Mesodermal cell (in vitro differentiated cells): ENCODE results near the gene OTOP1.
"Not testable (repeated sequence)": the region's sequence is repeated elsewhere in the genome, so short reads cannot be mapped to it uniquely, and the experiment has no call there.

Source experiments
- H3K27ac ChIP-seq: 2 replicates; pipeline ENCODE4 v1.7.0; 2013; ENCODE audit warnings: mild to moderate bottlenecking, low read depth, low read length, moderate library complexity; ENCODE audit not compliant: severe bottlenecking
- H3K36me3 ChIP-seq: 2 replicates; pipeline ENCODE4 v1.7.1; 2013; ENCODE audit warnings: mild to moderate bottlenecking, low read length, moderate library complexity; ENCODE audit not compliant: control insufficient read depth, insufficient read depth
- H3K4me1 ChIP-seq: one replicate; pipeline ENCODE4 v1.7.1; 2013; ENCODE audit warnings: mild to moderate bottlenecking, low read length; ENCODE audit not compliant: insufficient read depth, control insufficient read depth, poor library complexity, severe bottlenecking
- H3K4me3 ChIP-seq: 2 replicates; pipeline ENCODE4 v1.7.0; 2013; ENCODE audit warnings: low read length, control low read depth, mild to moderate bottlenecking; ENCODE audit not compliant: insufficient read depth, poor library complexity, severe bottlenecking; ENCODE audit errors: extremely low read depth
- H3K9me3 ChIP-seq: 2 replicates; pipeline ENCODE4 v1.7.1; 2013; ENCODE audit warnings: mild to moderate bottlenecking, low read length, moderate library complexity; ENCODE audit not compliant: control insufficient read depth
- WGBS, 2 experiments: methylation state at CpG; one replicate each; pipeline ENCODE4 v1.1.5; 2013; ENCODE audit warnings: missing lambda C conversion rate in 2 of 2; ENCODE audit not compliant: insufficient coverage in 2 of 2; 5-methylcytosine and 5-hydroxymethylcytosine counted together

The OTOP1 gene

DNA sequence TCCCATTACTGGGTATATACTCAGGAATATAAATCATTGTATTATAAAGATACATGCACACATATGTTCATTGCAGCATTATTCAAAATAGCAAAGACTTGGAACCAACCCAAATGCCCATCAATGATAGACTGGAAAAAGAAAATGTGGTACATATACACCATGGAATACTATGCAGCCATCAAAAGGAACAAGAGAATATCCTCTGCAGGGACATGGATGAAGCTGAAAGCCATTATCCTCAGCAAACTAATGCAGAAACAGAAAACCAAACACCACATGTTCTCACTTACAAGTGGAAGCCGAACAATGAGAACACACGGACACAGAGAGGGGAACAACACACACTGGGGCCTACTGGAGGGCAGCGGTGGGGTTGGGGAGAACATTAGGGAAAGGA, 31.0 kb upstream of the OTOP1 start:
- H3K27ac ChIP-seq, H3K4me1 ChIP-seq, H3K36me3 ChIP-seq, H3K9me3 ChIP-seq, H3K4me3 ChIP-seq: not testable (repeated sequence)
- WGBS, 2 experiments = 100% methylated on average over 1 of the region's 3 CpGs; no CpG with 5 or more reads in 1 of the 2 experiments

DNA sequence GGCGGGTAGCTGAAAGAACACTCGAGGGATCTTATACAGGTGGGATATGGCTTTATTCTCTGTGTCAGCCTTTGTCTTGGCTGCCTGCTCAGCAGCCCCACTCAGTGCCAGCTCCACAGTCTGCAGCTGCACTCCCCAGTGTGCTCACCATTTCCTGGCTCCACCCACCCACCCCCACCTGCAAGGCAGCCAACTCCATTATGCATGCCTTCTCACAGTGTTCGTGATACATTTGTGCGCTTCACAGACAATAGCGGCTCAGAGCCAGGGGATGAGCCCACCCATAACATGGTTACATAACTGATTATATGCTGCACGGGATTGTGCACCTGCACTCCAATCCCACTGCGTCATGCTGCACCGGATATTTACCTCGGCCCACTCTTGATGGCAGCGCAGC, 30.1 kb upstream of the OTOP1 start:
- Histone ChIP-seq H3K4me3 (no peak overlapping the region), H3K36me3 (no peaks in the 10 kb centered on the region), H3K4me1 (no peaks in the 10 kb centered on the region), H3K27ac (no peak overlapping the region), H3K9me3 (no peaks in the 10 kb centered on the region)
- WGBS, 2 experiments = 75 to 78% methylated on average over 9 to 10 of the region's 10 CpGs

DNA sequence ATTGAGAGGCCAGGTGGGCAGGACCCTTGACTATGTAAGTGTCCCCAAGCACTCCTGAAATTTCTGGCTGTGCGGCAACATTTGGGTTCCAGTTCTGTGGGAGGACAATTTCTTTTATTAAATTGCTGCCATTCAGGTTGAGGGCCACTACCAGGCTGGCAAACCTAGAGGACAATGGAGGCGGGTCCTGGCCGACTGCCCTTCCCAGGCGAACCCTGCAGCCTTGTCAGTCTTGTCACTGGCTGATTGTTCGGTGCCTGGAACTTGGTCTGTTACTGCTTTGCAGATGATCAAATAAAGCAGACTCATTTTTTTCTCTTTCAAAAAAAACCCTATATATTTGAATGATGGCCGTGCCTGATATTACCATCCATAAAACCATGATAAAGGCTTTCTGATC, 27.9 kb upstream of the OTOP1 start:
- WGBS, 2 experiments = 84 to 92% methylated on average over 5 to 6 of the region's 6 CpGs
- no peak overlapping the region for H3K27ac ChIP-seq
- H3K36me3 ChIP-seq = no peaks in the 10 kb centered on the region
- H3K4me1 ChIP-seq = no peaks in the 10 kb centered on the region
- H3K9me3 ChIP-seq = no peaks in the 10 kb centered on the region
- H3K4me3 ChIP-seq = no peak overlapping the region

- Histone ChIP-seq H3K27ac (no peak overlapping the region), H3K4me3 (no peak overlapping the region), H3K9me3 (no peaks in the 10 kb centered on the region), H3K4me1 (no peaks in the 10 kb centered on the region), H3K36me3 (no peaks in the 10 kb centered on the region)
- WGBS, 2 experiments = 84 to 93% methylated on average over 9 to 10 of the region's 11 CpGs
These were observed 27.5 kb upstream of the OTOP1 start for GRCh38 chr4:4254199-4254598.

DNA sequence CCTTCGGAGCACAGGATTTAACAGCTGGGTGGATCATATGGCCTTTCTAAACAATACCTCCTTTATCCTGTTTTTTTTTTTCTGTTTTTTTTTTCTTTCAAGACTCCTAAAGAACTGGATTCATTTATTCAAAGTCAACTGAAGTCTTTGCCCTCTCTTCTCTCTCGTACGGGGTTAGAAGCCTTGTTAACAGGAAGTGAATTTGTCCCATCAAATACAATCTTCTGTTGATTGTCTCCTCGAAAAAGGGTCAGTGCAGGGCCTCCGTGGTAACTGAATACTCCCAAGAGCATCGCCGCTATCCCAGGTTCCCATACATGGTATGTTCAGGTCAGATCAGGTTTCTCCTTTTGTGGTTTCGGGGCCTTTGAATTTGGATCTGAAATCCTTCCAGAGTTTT, 23.1 kb upstream of the OTOP1 start:
- Histone ChIP-seq H3K36me3 (peaks cover 11% of the 10 kb centered on the region), H3K27ac (no peak overlapping the region), H3K9me3 (no peaks in the 10 kb centered on the region), H3K4me3 (no peak overlapping the region), H3K4me1 (peaks cover 5% of the 10 kb centered on the region)
- 92 to 95% methylated on average over 7 to 8 of the region's 8 CpGs for WGBS, 2 experiments

GRCh38 chr4:4249342-4249741, 22.6 kb upstream of the OTOP1 start:
- 92 to 95% methylated on average over 12 to 13 of the region's 15 CpGs for WGBS, 2 experiments
- not testable (repeated sequence) for H3K27ac ChIP-seq, H3K4me3 ChIP-seq

DNA sequence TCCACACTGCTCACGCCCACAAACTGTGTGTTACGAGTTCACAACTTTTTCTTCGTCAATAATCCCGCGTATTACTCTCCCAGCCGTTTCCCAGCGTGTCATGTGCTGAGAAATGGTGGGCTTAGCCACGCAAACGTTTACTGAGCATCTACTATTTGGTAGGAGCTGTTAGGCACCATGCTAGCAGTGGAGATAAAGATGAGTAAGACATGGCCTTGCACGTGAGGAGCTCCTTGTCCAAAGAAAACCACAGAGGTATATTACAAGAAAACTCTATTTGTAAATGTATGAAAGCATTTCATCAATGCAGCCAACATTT, 22.1 kb upstream of the OTOP1 start:
- 52 to 67% methylated on average over 7 to 9 of the region's 10 CpGs for WGBS, 2 experiments
- H3K36me3 ChIP-seq = peaks cover 22% of the 10 kb centered on the region
- H3K4me1 ChIP-seq = peaks cover 5% of the 10 kb centered on the region
- peak overlapping the region; percentile 96 for H3K27ac ChIP-seq
- no peaks in the 10 kb centered on the region for H3K9me3 ChIP-seq
- H3K4me3 ChIP-seq = peak overlapping the region; percentile 85

More at GRCh38 chr4:4249342-4249741, 22.6 kb upstream of the OTOP1 start:
- not testable (repeated sequence) for H3K4me1 ChIP-seq, H3K9me3 ChIP-seq
- peaks cover 17% of the 10 kb centered on the region for H3K36me3 ChIP-seq

DNA sequence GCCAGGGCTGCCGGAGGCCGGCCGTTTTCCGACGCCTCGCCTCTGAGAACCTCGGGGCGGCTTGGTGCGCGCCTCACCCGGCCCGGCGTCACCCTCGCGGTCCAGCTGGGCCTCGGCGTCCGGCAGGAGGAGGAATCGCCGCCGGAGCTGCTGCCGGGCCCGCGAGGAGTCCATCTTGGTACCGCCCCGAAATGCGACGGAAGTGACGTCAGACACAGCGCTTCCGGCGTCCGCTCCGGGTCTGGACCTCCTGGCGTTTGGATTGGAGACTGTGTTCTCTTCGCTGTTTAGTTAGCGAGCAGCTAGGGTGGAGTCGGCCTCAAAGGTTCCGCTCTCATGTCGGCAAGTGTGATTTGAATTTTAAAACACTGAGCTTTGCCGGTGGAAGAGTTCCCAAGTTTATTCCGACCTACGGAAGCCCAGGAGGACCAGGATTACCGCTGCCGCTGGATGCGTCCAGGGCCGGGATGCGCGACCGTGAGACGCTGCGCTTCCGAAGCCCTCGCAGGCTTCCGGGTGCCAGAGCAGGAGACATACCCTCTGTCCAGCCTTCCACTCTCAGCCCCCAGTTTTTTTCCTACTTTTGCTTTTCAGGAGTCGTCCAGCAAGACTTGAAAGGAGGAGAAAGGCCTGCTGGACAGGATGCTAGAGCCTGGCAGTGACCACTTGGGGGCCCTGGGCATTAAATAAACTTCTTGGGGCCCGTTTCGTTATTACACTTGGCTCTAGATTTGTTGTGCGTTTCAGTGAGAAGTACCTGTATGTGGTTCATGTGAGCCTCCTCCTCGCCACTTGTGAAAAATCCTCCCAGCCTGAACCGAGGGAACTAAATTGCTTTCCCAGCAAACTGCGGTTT, 21.5 kb upstream of the OTOP1 start, which contains the start of gene TMEM128:
Gene TMEM128, minus strand, starts transcription at position 195 of the 856 bp plus-strand sequence. Its CDS starts 21 bp downstream, at position 174.
- 2 to 3% methylated on average over 59 to 60 of the region's 62 CpGs for WGBS, 2 experiments
- peaks cover 5% of the 10 kb centered on the region for H3K4me1 ChIP-seq
- H3K4me3 ChIP-seq = peak within 1 kb of the TSS; percentile 85
- H3K36me3 ChIP-seq = peaks cover 28% of the 10 kb centered on the region
- H3K27ac ChIP-seq = peak within 1 kb of the TSS; percentile 96
- H3K9me3 ChIP-seq = no peaks in the 10 kb centered on the region

GRCh38 chr4:4247696-4248028, 20.9 kb upstream of the OTOP1 start:
- Histone ChIP-seq H3K4me3 (peak overlapping the region; percentile 85), H3K27ac (peak overlapping the region; percentile 96), H3K4me1 (peaks cover 5% of the 10 kb centered on the region), H3K9me3 (no peaks in the 10 kb centered on the region), H3K36me3 (peaks cover 31% of the 10 kb centered on the region)
- 1 to 3% methylated on average over 8 to 10 of the region's 12 CpGs for WGBS, 2 experiments

DNA sequence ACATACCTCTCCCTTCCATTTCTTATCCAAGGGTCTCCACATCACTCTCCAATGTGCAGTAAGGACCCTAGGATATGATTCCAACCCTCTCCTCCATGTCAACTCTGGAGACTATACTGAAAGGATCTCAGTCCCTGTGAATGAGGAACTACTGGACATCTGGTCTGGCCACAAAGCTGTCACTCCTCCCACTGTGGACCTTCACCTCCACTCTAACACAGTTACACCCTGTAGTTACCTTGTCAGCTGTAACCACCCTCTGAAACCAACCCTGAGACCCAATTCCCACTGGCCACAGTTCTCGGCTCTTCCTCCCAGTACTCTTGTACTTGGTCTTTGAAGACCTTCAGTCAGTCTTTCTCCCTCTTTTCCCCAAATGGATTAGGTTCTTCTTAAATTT, 18.4 kb upstream of the OTOP1 start:
- Histone ChIP-seq H3K36me3 (peaks cover 54% of the 10 kb centered on the region), H3K4me1 (peaks cover 5% of the 10 kb centered on the region), H3K4me3 (no peak overlapping the region), H3K27ac (no peak overlapping the region), H3K9me3 (no peaks in the 10 kb centered on the region)
- 94 to 100% methylated on average over 1 of the region's 1 CpG for WGBS, 2 experiments

- H3K9me3 ChIP-seq, H3K27ac ChIP-seq, H3K4me3 ChIP-seq, H3K4me1 ChIP-seq: not testable (repeated sequence)
- no CpG with 5 or more reads among the region's 3 CpGs for WGBS, 2 experiments
- peaks cover 59% of the 10 kb centered on the region for H3K36me3 ChIP-seq
These were observed 12.8 kb upstream of the OTOP1 start for GRCh38 chr4:4239551-4239950.
